ENCODE results near the gene RIMKLA. TPM values are rescaled to one million over a fixed set of nuclear protein-coding genes. Genes with fewer than 3 reads are reported as not detected.

Gene RIMKLA
- total and polyA plus RNA-seq, 2 experiments from 2014 or later: 4.1 to 6.6 TPM

DNA sequence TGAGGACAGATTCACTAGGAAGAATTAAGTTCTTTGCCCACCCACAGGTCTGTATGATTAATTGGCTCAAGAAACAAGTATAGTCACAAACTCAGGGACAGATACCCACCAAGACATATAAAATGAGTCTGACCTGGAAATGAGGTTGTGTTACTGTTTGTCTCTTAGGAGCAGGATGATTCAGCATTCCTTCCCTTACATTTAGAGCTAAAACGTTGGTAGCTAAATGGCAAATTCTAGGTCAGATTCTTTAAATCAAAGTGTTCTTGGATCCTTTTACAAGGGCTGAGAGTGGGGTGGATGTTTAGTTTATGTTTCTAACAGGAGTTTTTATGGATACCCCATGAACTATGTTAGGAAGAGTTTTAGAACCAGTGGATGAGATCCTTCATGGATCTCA is 4.7 kb downstream of the RIMKLA start (continued):
- TF ChIP-seq, protein P1, sequence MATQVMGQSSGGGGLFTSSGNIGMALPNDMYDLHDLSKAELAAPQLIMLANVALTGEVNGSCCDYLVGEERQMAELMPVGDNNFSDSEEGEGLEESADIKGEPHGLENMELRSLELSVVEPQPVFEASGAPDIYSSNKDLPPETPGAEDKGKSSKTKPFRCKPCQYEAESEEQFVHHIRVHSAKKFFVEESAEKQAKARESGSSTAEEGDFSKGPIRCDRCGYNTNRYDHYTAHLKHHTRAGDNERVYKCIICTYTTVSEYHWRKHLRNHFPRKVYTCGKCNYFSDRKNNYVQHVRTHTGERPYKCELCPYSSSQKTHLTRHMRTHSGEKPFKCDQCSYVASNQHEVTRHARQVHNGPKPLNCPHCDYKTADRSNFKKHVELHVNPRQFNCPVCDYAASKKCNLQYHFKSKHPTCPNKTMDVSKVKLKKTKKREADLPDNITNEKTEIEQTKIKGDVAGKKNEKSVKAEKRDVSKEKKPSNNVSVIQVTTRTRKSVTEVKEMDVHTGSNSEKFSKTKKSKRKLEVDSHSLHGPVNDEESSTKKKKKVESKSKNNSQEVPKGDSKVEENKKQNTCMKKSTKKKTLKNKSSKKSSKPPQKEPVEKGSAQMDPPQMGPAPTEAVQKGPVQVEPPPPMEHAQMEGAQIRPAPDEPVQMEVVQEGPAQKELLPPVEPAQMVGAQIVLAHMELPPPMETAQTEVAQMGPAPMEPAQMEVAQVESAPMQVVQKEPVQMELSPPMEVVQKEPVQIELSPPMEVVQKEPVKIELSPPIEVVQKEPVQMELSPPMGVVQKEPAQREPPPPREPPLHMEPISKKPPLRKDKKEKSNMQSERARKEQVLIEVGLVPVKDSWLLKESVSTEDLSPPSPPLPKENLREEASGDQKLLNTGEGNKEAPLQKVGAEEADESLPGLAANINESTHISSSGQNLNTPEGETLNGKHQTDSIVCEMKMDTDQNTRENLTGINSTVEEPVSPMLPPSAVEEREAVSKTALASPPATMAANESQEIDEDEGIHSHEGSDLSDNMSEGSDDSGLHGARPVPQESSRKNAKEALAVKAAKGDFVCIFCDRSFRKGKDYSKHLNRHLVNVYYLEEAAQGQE (IDR thresholded peaks at IDR 0.05; ENCODE audit: unreplicated experiment): no peak
- no peak for TF ChIP-seq EZH2phosphoT487 (IDR thresholded peaks at IDR 0.05; ENCODE audit: unreplicated experiment)
- TF ChIP-seq, protein P2, sequence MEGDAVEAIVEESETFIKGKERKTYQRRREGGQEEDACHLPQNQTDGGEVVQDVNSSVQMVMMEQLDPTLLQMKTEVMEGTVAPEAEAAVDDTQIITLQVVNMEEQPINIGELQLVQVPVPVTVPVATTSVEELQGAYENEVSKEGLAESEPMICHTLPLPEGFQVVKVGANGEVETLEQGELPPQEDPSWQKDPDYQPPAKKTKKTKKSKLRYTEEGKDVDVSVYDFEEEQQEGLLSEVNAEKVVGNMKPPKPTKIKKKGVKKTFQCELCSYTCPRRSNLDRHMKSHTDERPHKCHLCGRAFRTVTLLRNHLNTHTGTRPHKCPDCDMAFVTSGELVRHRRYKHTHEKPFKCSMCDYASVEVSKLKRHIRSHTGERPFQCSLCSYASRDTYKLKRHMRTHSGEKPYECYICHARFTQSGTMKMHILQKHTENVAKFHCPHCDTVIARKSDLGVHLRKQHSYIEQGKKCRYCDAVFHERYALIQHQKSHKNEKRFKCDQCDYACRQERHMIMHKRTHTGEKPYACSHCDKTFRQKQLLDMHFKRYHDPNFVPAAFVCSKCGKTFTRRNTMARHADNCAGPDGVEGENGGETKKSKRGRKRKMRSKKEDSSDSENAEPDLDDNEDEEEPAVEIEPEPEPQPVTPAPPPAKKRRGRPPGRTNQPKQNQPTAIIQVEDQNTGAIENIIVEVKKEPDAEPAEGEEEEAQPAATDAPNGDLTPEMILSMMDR (conservative IDR thresholded peaks at IDR 0.05; ENCODE audit: low read depth in 2 of 2): no peak
- TF ChIP-seq POLR2AphosphoS5 (IDR thresholded peaks at IDR 0.05; ENCODE audit: low read depth): no peak

DNA sequence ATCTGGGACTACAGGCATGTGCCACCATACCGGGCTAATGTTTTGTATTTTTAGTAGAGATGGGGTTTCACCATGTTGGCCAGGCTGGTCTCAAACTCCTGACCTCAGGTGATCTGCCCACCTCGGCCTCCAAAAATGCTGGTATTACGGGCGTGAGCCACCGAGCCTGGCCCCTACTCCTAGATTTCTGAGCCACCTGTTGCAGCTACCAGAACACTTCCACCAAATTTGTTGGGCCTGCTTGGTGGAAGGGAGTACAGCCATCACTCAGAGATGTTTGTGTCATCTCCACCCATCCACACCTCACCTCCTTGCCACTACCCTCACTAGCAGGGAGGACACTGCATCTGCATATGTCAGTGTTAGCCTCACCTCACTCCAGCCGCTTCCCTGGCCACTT is 5.5 kb downstream of the RIMKLA start:
- Histone ChIP-seq H3K79me2 (replicated peaks; ENCODE audit: insufficient read depth) (no peaks in the 10 kb centered on the region), H4K20me1 (replicated peaks; ENCODE audit: insufficient read depth) (no peaks in the 10 kb centered on the region), H3K27ac (ENCODE audit: low read depth) (no peak overlapping the region), H3K27me3 (ENCODE audit: insufficient read depth) (peaks cover 18% of the 10 kb centered on the region), H3K4me3 (no peak overlapping the region), H3K36me3 (ENCODE audit: insufficient read depth) (no peaks in the 10 kb centered on the region), H3K9me2 (ENCODE audit: insufficient read depth) (no peaks in the 10 kb centered on the region), H3K4me2 (no peak overlapping the region), H3K4me1 (ENCODE audit: insufficient read depth) (peaks cover 7% of the 10 kb centered on the region; the same call in 1 of the 2 replicates), H2AFZ (no peak overlapping the region), H3F3A (replicated peaks; ENCODE audit: low read depth) (no peaks in the 10 kb centered on the region)
- Mint-ChIP-seq H3K27ac (no peak overlapping the region; the same call in 1 of the 2 replicates), H3K4me1 (peaks cover 12% of the 10 kb centered on the region; the same call in 2 of the 3 replicates), H3K36me3 (ENCODE audit: low read depth) (no peaks in the 10 kb centered on the region), H3K4me3 (no peak overlapping the region), H3K9me3 (no peaks in the 10 kb centered on the region), H3K27me3 (ENCODE audit: insufficient read depth, low read depth, poor library complexity) (peaks cover 14% of the 10 kb centered on the region)
- DNase-seq (ENCODE audit: low spot score) (no peak), ATAC-seq (no peak)
- TF ChIP-seq, protein P2 (conservative IDR thresholded peaks at IDR 0.05; ENCODE audit: low read depth in 2 of 2): no peak
- TF ChIP-seq JUNB (IDR thresholded peaks at IDR 0.05; ENCODE audit: unreplicated experiment) (no peak), CREB1 (CRISPR knock-in tag; IDR thresholded peaks at IDR 0.05; ENCODE audit: low read depth) (no peak), EZH2phosphoT487 (IDR thresholded peaks at IDR 0.05; ENCODE audit: unreplicated experiment) (no peak), STAT1 (IDR thresholded peaks at IDR 0.05; ENCODE audit: unreplicated experiment) (no peak), POLR2AphosphoS5 (IDR thresholded peaks at IDR 0.05; ENCODE audit: low read depth) (no peak)
- TF ChIP-seq, protein P1 (IDR thresholded peaks at IDR 0.05; ENCODE audit: unreplicated experiment): no peak

Data from GM23338 (cell line).